Body of pancreas (tissue), 4 donors: ENCODE measurements around the gene CKAP2L.

Experiments used
- CTCF ChIP-seq, 7 experiments: fragments of 450-650 bp in 4 of 7; fragments of 200-600 bp in 3 of 7; sonication (generic) in 3 of 7; IDR thresholded peaks; one replicate each; pipeline ENCODE4 v1.5.1; 2016 to 2019; ENCODE audit warnings: antibody characterized with exemption in 7 of 7
- POLR2A ChIP-seq, 3 donors: fragments of 450-650 bp; IDR thresholded peaks; one replicate each; pipeline ENCODE4 v1.6.1; 2016; ENCODE audit warnings: antibody characterized with exemption in 3 of 3, mild to moderate bottlenecking in 2 of 3

- TF ChIP-seq CTCF (IDR thresholded peaks at IDR 0.05) (no peak), POLR2A (IDR thresholded peaks at IDR 0.05) (no peak)
These were observed 54.7 kb downstream of the CKAP2L start for GRCh38 chr2:112709703-112710102.
